H1 (cell line): ENCODE results near the gene RXRA. TPM values are rescaled to one million over a fixed set of nuclear protein-coding genes. Genes with fewer than 3 reads are reported as not detected.

Experiments used
- KDM5A ChIP-seq: fragments of 200-600 bp; IDR thresholded peaks from 2 replicates; pipeline ENCODE4 v1.7.1; 2012; ENCODE audit warnings: mild to moderate bottlenecking, low read length, inconsistent platforms, mixed read lengths
- MAFK ChIP-seq: IDR thresholded peaks from 2 replicates; pipeline ENCODE4 v1.6.1; 2012; ENCODE audit warnings: low read depth, mild to moderate bottlenecking, improper control_type of control experiment, low read length
- PHF8 ChIP-seq: fragments of 200-600 bp; sonication (generic); conservative IDR thresholded peaks from 2 replicates; pipeline ENCODE4 v1.7.1; 2012; ENCODE audit warnings: low read depth, mild to moderate bottlenecking, inconsistent platforms, low read length, moderate library complexity
- RFX5 ChIP-seq: IDR thresholded peaks from 2 replicates; pipeline ENCODE4 v1.6.1; 2011; ENCODE audit warnings: low read depth, low read length, improper control_type of control experiment, borderline replicate concordance
- SAP30 ChIP-seq: fragments of 300-600 bp; sonication (generic); IDR thresholded peaks from 2 replicates; pipeline ENCODE4 v1.7.1; 2012; ENCODE audit warnings: low read length, moderate library complexity, mild to moderate bottlenecking, inconsistent platforms; ENCODE audit not compliant: insufficient read depth, insufficient replicate concordance
- SRF ChIP-seq: IDR thresholded peaks from 2 replicates; pipeline ENCODE4 v1.6.1; 2011; ENCODE audit warnings: mild to moderate bottlenecking, low read depth, low read length, moderate library complexity
- polyA plus RNA-seq, 7 experiments: library from polyadenylated mRNA; depleted of rRNA in 3 of 7; stranded (reverse) in 5 of 7; unstranded in 2 of 7; fragments of >200 nt in 5 of 7; fragments of 200-250 nt in 2 of 7; gene quantifications; 1 replicate in 5 of 7; 2 replicates in 1 of 7; 4 replicates in 1 of 7; pipeline versions ENCODE4 v1.2.1 to v1.2.3, GENCODE V29; 2011 to 2013; ENCODE audit warnings: missing spikeins in 2 of 7, mixed read lengths in 2 of 7
- total RNA-seq: library from RNA; stranded (reverse); fragmentation: NEBNext Ultra II Directional; extraction: Animal tissue kit (Norgen Biotek cat#: 25700); gene quantifications from 2 replicates; pipeline ENCODE4 v1.2.1, GENCODE V29; 2021
- TF ChIP-seq, protein P1 (sequence below): fragments of 300-600 bp; sonication (generic); IDR thresholded peaks from 2 replicates; pipeline ENCODE4 v1.7.1; 2012; ENCODE audit warnings: low read length, moderate library complexity, mild to moderate bottlenecking, inconsistent platforms; ENCODE audit not compliant: insufficient replicate concordance
- TF ChIP-seq, protein P2 (sequence below): IDR thresholded peaks from 2 replicates; pipeline ENCODE4 v1.6.1; 2012; ENCODE audit warnings: inconsistent platforms
- TF ChIP-seq, protein P3 (sequence below): IDR thresholded peaks from 2 replicates; pipeline ENCODE4 v1.6.1; 2012; ENCODE audit warnings: low read length, inconsistent platforms

The RXRA gene
- total and polyA plus RNA-seq, 2 of the 8 experiments (the other 6 are each of a cell fraction or from before 2014, with no cell fraction given), result 9.8 to 29.4 TPM

GRCh38 chr9:134433101-134433500 is 106.8 kb downstream of the RXRA start (continued):
- TF ChIP-seq, protein P1, sequence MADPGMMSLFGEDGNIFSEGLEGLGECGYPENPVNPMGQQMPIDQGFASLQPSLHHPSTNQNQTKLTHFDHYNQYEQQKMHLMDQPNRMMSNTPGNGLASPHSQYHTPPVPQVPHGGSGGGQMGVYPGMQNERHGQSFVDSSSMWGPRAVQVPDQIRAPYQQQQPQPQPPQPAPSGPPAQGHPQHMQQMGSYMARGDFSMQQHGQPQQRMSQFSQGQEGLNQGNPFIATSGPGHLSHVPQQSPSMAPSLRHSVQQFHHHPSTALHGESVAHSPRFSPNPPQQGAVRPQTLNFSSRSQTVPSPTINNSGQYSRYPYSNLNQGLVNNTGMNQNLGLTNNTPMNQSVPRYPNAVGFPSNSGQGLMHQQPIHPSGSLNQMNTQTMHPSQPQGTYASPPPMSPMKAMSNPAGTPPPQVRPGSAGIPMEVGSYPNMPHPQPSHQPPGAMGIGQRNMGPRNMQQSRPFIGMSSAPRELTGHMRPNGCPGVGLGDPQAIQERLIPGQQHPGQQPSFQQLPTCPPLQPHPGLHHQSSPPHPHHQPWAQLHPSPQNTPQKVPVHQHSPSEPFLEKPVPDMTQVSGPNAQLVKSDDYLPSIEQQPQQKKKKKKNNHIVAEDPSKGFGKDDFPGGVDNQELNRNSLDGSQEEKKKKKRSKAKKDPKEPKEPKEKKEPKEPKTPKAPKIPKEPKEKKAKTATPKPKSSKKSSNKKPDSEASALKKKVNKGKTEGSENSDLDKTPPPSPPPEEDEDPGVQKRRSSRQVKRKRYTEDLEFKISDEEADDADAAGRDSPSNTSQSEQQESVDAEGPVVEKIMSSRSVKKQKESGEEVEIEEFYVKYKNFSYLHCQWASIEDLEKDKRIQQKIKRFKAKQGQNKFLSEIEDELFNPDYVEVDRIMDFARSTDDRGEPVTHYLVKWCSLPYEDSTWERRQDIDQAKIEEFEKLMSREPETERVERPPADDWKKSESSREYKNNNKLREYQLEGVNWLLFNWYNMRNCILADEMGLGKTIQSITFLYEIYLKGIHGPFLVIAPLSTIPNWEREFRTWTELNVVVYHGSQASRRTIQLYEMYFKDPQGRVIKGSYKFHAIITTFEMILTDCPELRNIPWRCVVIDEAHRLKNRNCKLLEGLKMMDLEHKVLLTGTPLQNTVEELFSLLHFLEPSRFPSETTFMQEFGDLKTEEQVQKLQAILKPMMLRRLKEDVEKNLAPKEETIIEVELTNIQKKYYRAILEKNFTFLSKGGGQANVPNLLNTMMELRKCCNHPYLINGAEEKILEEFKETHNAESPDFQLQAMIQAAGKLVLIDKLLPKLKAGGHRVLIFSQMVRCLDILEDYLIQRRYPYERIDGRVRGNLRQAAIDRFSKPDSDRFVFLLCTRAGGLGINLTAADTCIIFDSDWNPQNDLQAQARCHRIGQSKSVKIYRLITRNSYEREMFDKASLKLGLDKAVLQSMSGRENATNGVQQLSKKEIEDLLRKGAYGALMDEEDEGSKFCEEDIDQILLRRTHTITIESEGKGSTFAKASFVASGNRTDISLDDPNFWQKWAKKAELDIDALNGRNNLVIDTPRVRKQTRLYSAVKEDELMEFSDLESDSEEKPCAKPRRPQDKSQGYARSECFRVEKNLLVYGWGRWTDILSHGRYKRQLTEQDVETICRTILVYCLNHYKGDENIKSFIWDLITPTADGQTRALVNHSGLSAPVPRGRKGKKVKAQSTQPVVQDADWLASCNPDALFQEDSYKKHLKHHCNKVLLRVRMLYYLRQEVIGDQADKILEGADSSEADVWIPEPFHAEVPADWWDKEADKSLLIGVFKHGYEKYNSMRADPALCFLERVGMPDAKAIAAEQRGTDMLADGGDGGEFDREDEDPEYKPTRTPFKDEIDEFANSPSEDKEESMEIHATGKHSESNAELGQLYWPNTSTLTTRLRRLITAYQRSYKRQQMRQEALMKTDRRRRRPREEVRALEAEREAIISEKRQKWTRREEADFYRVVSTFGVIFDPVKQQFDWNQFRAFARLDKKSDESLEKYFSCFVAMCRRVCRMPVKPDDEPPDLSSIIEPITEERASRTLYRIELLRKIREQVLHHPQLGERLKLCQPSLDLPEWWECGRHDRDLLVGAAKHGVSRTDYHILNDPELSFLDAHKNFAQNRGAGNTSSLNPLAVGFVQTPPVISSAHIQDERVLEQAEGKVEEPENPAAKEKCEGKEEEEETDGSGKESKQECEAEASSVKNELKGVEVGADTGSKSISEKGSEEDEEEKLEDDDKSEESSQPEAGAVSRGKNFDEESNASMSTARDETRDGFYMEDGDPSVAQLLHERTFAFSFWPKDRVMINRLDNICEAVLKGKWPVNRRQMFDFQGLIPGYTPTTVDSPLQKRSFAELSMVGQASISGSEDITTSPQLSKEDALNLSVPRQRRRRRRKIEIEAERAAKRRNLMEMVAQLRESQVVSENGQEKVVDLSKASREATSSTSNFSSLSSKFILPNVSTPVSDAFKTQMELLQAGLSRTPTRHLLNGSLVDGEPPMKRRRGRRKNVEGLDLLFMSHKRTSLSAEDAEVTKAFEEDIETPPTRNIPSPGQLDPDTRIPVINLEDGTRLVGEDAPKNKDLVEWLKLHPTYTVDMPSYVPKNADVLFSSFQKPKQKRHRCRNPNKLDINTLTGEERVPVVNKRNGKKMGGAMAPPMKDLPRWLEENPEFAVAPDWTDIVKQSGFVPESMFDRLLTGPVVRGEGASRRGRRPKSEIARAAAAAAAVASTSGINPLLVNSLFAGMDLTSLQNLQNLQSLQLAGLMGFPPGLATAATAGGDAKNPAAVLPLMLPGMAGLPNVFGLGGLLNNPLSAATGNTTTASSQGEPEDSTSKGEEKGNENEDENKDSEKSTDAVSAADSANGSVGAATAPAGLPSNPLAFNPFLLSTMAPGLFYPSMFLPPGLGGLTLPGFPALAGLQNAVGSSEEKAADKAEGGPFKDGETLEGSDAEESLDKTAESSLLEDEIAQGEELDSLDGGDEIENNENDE, result no peak
- TF ChIP-seq MAFK, result no peak
- TF ChIP-seq, protein P2, sequence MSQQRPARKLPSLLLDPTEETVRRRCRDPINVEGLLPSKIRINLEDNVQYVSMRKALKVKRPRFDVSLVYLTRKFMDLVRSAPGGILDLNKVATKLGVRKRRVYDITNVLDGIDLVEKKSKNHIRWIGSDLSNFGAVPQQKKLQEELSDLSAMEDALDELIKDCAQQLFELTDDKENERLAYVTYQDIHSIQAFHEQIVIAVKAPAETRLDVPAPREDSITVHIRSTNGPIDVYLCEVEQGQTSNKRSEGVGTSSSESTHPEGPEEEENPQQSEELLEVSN, result no peak
- no peak for TF ChIP-seq SAP30
- no peak for TF ChIP-seq RFX5
- no peak for TF ChIP-seq SRF
- no peak for TF ChIP-seq PHF8
- TF ChIP-seq KDM5A, result no peak
- TF ChIP-seq, protein P3, sequence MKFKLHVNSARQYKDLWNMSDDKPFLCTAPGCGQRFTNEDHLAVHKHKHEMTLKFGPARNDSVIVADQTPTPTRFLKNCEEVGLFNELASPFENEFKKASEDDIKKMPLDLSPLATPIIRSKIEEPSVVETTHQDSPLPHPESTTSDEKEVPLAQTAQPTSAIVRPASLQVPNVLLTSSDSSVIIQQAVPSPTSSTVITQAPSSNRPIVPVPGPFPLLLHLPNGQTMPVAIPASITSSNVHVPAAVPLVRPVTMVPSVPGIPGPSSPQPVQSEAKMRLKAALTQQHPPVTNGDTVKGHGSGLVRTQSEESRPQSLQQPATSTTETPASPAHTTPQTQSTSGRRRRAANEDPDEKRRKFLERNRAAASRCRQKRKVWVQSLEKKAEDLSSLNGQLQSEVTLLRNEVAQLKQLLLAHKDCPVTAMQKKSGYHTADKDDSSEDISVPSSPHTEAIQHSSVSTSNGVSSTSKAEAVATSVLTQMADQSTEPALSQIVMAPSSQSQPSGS, result no peak
